GM19452 (cell line): Measurements from ENCODE around the gene BLOC1S3.

Experiments
- ATAC-seq: cut with Tn5 transposase; IDR thresholded peaks from one replicate; pipeline ENCODE4 v1.9.1; 2021; ENCODE audit not compliant: unreplicated experiment

Gene BLOC1S3

GRCh38 chr19:45178262-45179071, at the start of gene BLOC1S3:
Gene BLOC1S3 (plus strand): TSS chr19:45178784. CDS start chr19:45179297, 513 bp downstream.
- peak; percentile 80 for ATAC-seq

GRCh38 chr19:45128806-45129205, 49.8 kb upstream of the BLOC1S3 start:
- ATAC-seq: no peak

GRCh38 chr19:45130236-45130635, 48.3 kb upstream of the BLOC1S3 start:
- ATAC-seq: no peak

DNA sequence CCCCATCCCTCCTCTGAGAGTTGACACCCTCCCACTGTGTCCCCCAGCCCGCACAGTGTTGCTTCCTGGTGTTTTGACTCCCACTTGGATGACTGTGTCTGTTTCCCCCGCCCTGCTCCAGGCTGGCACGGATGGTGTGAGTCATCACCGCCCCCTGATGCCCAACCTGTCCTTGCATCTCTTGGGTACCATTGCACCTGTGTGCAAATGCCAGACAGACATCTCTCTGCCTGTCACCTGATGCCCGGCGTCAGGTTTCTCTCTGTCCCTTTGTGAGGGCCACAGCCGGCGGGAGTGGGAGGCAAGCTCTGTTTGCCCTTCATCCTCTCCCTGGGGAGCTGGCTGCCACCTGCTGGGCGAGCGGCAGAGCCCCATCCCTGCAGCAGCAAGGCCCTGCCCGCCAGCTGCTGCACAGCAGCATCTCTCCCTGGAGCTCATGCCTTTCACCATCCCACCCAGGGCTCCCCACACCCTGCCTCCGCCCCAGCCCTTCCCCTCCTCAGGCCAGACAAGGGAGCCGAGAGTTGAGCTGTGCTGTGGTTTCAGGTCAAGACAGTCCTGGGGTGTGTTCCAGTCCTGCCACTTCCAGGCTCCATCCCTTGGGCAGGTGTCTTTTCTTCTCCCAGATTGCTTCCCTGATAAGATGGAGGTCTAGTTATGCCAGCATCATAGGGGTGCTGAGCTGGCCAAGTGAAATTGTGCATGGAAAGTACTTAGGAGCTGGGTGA, 47.5 kb upstream of the BLOC1S3 start:
- ATAC-seq: no peak

- no peak for ATAC-seq
Measured at GRCh38 chr19:45133661-45134060, 44.9 kb upstream of the BLOC1S3 start.

DNA sequence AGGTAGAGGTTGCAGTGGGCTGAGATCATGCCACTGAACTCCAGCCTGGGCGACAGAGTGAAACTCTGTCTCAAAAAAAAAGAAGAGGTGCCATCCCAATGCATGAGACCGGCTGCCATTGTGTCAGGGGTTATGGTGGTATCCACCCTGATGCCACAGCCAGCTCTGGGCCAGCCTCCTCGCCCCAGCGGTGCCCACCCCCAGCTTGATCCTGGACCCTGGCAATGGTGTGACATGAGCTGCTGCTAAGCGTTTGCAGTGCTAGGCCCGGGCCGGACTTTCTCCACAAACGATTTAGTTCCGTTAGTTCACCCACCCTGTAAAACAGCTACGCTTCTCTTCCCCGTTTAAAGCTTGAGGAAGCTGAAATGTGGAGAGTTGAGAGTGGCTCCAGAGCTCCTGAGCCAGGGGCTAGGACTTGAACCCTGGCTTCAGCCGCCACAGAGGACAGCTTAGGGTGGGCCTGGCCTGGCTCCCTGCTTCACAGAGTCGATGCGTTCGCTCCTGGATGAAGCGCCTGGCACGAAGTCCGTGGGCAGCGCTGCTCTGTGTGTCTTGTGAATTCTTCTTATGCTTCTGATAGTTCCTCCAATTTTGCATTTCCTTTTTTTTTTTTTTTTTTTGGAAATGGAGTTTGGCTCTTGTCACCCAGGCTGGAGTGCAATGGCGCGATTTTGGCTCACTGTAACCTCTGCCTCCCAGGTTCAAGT, 43.3 kb upstream of the BLOC1S3 start:
- ATAC-seq: no peak

DNA sequence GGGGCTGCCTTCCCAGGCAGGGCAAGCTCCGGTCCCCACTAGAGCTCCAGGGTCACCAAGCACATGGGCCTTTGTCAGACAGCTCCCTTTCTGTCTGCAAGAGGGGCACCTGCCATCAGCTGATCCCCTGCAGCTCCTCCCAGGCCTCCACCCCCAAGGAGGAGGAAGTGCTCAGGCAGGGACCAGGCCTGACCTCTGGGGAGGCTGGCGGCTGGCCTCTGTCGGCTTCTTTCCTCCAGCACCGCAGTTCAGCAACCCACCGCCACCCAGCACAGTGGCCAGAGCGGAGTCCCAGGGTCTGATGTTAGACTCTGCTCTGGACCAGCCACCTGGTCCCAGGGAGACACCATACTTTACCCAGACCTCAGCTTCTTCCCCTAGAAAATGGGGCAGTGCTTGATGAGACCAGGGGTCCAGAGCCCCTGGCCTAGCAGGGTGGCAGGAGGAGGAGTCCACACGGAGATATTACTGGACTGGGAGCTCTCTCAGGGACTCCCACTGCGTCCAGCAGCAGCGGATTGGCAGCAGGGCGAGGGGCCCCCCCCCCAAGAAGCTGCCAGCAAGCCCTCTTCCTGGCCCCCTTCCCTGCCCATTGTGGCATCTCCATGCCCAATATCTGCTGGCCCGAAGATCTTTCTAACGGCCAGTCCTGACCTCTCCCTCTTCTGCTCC, 41.9 kb upstream of the BLOC1S3 start:
- no peak for ATAC-seq

GRCh38 chr19:45137179-45137761, 41.3 kb upstream of the BLOC1S3 start:
- ATAC-seq: peak; percentile 70

DNA sequence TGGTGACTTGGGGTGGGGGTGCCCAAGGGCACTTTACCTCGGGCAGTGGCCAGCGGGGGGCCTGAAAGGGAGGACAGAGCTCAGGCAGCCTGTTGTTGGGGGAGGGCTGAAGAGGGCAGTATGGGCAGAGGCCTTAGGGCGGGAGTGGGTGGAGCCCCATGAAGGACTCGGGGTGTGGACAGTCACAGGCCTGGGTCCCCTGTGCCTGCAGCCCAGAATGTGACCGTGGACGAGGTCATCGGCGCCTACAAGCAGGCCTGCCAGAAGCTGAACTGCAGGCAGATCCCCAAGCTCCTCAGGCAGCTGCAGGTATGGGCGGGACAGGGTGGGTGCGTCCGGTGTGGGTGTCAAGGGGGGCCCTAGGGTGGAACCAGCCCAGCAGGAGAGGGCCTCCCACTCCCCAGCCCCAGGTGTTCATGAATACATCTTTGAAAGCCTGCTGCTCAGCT, 40.3 kb upstream of the BLOC1S3 start:
- ATAC-seq: no peak

- no peak for ATAC-seq
Measured at GRCh38 chr19:45139286-45140143, 39.1 kb upstream of the BLOC1S3 start.

DNA sequence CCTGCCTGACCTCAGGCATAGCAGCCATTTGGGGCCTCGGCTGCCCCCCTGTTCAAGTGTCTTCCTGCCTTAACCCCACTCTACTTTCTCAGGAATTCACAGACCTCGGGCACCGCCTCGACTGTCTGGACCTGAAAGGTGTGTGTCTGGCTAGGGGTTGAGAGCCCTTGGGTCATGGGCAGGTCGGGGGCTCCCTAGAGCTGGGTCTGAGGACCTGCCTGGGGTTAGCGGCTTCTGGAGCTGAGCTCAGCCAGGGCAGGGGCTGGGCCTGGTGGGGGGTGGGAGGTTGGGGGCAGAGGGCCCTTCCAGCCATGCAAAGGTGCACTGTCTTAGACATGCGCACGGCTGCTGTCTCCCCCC, 38.5 kb upstream of the BLOC1S3 start:
- ATAC-seq: no peak

- ATAC-seq: no peak
Measured at GRCh38 chr19:45140533-45140932, 38.1 kb upstream of the BLOC1S3 start.

DNA sequence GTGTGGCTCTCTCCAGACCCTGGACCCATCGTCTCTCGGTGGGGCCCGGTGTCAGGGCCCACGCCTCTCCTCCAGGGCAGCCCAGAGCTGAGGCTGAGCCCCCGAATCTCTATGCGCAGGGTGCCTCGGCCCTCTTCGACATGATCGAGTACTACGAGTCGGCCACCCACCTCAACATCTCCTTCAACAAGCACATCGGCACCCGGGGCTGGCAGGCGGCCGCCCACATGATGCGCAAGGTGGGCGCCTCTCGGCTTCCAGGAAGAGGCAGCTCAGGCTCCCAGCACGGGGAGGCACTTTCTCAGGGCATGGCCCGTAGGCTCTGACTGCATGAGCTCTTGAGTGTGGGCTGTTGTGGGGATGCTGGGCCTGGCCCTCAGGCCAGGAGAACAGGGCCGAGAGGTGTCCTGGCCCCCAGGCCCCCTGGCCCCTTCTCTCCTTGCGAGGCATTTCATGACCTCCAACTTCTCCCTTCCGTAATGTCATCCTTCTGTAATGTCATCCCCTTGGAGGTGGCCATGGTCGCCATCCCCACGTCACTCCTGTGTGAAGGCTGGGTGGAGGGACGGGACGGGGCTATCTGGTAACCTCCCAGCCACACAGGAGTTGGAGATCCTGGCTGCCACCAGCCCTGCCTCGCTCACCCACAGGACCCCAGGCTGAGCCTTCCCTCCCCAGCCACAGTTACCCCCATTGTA, 37.2 kb upstream of the BLOC1S3 start:
- ATAC-seq: no peak

GRCh38 chr19:45142016-45142725, 36.4 kb upstream of the BLOC1S3 start:
- ATAC-seq: no peak

DNA sequence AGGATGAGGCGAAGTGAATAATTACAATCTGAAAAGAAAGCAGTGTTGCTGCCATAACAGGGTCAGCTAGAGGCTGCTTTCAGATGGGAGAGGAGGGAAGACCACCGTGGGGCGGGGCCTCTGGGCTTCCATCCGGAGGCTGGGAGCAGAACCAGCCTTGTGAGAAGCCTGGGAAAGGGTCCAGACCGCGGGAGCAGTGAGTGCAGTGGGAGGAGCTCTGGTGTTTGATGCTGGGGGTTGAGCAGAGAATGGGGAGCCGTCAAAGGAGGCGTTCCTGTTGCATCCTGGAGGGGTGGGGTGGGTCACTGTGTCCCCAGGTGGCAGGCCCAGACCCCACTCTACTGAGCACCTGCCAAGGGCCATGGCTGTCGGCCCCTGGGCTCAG, 35.9 kb upstream of the BLOC1S3 start:
- no peak for ATAC-seq

GRCh38 chr19:45144431-45145269, 33.9 kb upstream of the BLOC1S3 start:
- ATAC-seq: no peak

- ATAC-seq: no peak
Measured at GRCh38 chr19:45145270-45146189, 33.1 kb upstream of the BLOC1S3 start.
